VCaP (cell line): Measurements from ENCODE around the gene FSTL5.

ENCODE experiments used
- H3K27ac ChIP-seq: fragments of 450-650 bp; 2 replicates; pipeline ENCODE4 v1.5.1; 2017
- CTCF ChIP-seq: fragments of 450-650 bp; conservative IDR thresholded peaks from 2 replicates; pipeline ENCODE4 v1.5.1; 2017; ENCODE audit warnings: mild to moderate bottlenecking, moderate library complexity

FSTL5 gene

GRCh38 chr4:161813889-161814288, 349.9 kb downstream of the FSTL5 start:
- no peak overlapping the region for H3K27ac ChIP-seq
- no peak for TF ChIP-seq CTCF

GRCh38 chr4:161813389-161813788, 350.4 kb downstream of the FSTL5 start:
- H3K27ac ChIP-seq, result no peak overlapping the region
- no peak for TF ChIP-seq CTCF

GRCh38 chr4:161803171-161803570, 360.6 kb downstream of the FSTL5 start:
- H3K27ac ChIP-seq, result no peak overlapping the region
- TF ChIP-seq CTCF, result no peak

- no peak for TF ChIP-seq CTCF
- H3K27ac ChIP-seq, result no peak overlapping the region
These were observed 364.1 kb downstream of the FSTL5 start for GRCh38 chr4:161799710-161800109.

- no peak overlapping the region for H3K27ac ChIP-seq
- TF ChIP-seq CTCF, result no peak
These were observed 370.8 kb downstream of the FSTL5 start for GRCh38 chr4:161792991-161793390.

- no peak overlapping the region for H3K27ac ChIP-seq
- TF ChIP-seq CTCF, result no peak
These were observed 371.8 kb downstream of the FSTL5 start for GRCh38 chr4:161791796-161792556.

GRCh38 chr4:161767116-161767515, 396.7 kb downstream of the FSTL5 start:
- H3K27ac ChIP-seq, result no peak overlapping the region
- no peak for TF ChIP-seq CTCF
